NCI-H774 (cell line): Measurements from ENCODE around the gene PLEKHA6.
"Not testable (repeated sequence)": the region's sequence is repeated elsewhere in the genome, so short reads cannot be mapped to it uniquely, and the experiment has no call there.

Experiments
- DNase-seq: peaks from one replicate; lab custom pipeline; 2025; lab: John Stamatoyannopoulos, UW

PLEKHA6 gene

GRCh38 chr1:204237515-204237914 lies 122.2 kb downstream of the PLEKHA6 start:
- DNase-seq = not testable (repeated sequence)

GRCh38 chr1:204232526-204232925 lies 127.2 kb downstream of the PLEKHA6 start:
- DNase-seq = no peak

GRCh38 chr1:204230211-204230610 lies 129.5 kb downstream of the PLEKHA6 start:
- no peak for DNase-seq

GRCh38 chr1:204228896-204229295 lies 130.8 kb downstream of the PLEKHA6 start:
- no peak for DNase-seq

GRCh38 chr1:204227996-204228785 lies 131.5 kb downstream of the PLEKHA6 start:
- DNase-seq = no peak

- DNase-seq = no peak
Measured at GRCh38 chr1:204227351-204227750, 132.4 kb downstream of the PLEKHA6 start.

GRCh38 chr1:204225841-204226735 lies 133.6 kb downstream of the PLEKHA6 start:
- no peak for DNase-seq

GRCh38 chr1:204224655-204225054 lies 135.1 kb downstream of the PLEKHA6 start:
- DNase-seq = no peak

- DNase-seq = no peak
Measured at GRCh38 chr1:204223129-204223860, 136.4 kb downstream of the PLEKHA6 start.

GRCh38 chr1:204222764-204223055 lies 137.0 kb downstream of the PLEKHA6 start:
- DNase-seq = no peak

- DNase-seq = no peak
Measured at GRCh38 chr1:204222006-204222763, 137.5 kb downstream of the PLEKHA6 start.

GRCh38 chr1:204221271-204221670 lies 138.5 kb downstream of the PLEKHA6 start:
- no peak for DNase-seq

- no peak for DNase-seq
Measured at GRCh38 chr1:204219971-204220616, 139.6 kb downstream of the PLEKHA6 start.

GRCh38 chr1:204218552-204218951 lies 141.2 kb downstream of the PLEKHA6 start:
- DNase-seq = no peak

- no peak for DNase-seq
Measured at GRCh38 chr1:204217648-204218000, 142.1 kb downstream of the PLEKHA6 start.

GRCh38 chr1:204216880-204217647 lies 142.7 kb downstream of the PLEKHA6 start:
- no peak for DNase-seq

GRCh38 chr1:204216236-204216635 lies 143.5 kb downstream of the PLEKHA6 start:
- DNase-seq = no peak

- DNase-seq = no peak
Measured at GRCh38 chr1:204213668-204214662, 145.8 kb downstream of the PLEKHA6 start, which contains the start of gene GOLT1A. Gene GOLT1A, minus strand, starts transcription at chr1:204213988. Its CDS starts 82 bp downstream, at chr1:204213906.

- DNase-seq = no peak
Measured at GRCh38 chr1:204212715-204213114, 147.0 kb downstream of the PLEKHA6 start.
